Peyer's patch (tissue), 4 donors: ENCODE data around the gene ANKRD36.
"Not testable (repeated sequence)": the region's sequence is repeated elsewhere in the genome, so short reads cannot be mapped to it uniquely, and the experiment has no call there.

Experiments
- POLR2A ChIP-seq, 2 donors: fragments of 450-650 bp; IDR thresholded peaks; one replicate each; pipeline ENCODE4 v1.5.1; 2017; ENCODE audit warnings: antibody characterized with exemption in 2 of 2, mild to moderate bottlenecking in 2 of 2, moderate library complexity in 2 of 2
- TF ChIP-seq, protein P1 (sequence below), 6 experiments: fragments of 450-650 bp in 4 of 6; fragments of 200-600 bp in 2 of 6; sonication (generic) in 1 of 6; IDR thresholded peaks; one replicate each; pipeline ENCODE4 v1.5.1; 2017 to 2019; ENCODE audit warnings: antibody characterized with exemption in 6 of 6, mild to moderate bottlenecking in 3 of 6, moderate library complexity in 1 of 6

DNA sequence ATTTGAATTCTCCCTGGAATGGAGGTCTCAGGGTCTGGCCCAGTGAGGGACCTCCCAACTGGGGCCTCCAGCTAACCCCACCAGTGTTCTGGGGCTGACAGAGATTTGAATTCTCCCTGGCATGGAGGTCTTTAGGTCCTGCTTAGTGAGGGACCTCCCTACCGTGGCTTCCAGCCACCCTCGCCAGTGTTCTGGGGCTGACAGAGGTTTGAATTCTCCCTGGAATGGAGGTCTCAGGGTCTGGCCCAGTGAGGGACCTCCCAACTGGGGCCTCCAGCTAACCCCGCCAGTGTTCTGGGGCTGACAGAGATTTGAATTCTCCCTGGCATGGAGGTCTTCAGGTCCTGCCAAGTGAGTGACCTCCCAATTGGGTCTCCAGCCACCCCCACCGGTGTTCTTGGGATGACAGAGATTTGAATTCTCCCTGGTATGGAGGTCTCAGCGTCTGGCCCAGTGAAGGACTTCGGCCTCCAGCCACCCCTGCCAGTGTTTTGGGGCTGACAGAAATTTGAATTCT is 155.2 kb downstream of the ANKRD36 start:
- not testable (repeated sequence) for TF ChIP-seq POLR2A (IDR thresholded peaks at IDR 0.05)
- TF ChIP-seq, protein P1, sequence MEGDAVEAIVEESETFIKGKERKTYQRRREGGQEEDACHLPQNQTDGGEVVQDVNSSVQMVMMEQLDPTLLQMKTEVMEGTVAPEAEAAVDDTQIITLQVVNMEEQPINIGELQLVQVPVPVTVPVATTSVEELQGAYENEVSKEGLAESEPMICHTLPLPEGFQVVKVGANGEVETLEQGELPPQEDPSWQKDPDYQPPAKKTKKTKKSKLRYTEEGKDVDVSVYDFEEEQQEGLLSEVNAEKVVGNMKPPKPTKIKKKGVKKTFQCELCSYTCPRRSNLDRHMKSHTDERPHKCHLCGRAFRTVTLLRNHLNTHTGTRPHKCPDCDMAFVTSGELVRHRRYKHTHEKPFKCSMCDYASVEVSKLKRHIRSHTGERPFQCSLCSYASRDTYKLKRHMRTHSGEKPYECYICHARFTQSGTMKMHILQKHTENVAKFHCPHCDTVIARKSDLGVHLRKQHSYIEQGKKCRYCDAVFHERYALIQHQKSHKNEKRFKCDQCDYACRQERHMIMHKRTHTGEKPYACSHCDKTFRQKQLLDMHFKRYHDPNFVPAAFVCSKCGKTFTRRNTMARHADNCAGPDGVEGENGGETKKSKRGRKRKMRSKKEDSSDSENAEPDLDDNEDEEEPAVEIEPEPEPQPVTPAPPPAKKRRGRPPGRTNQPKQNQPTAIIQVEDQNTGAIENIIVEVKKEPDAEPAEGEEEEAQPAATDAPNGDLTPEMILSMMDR (IDR thresholded peaks at IDR 0.05), result not testable (repeated sequence)
